Effector memory CD4-positive, alpha-beta T cell (primary cell): ENCODE results near the gene CCDC85C.

Experiments used
- DNase-seq, 3 donors: peaks; one replicate each; pipeline ENCODE4 v3.0.0-alpha.2; 2020
- H3K27ac ChIP-seq: 2 replicates; pipeline ENCODE4 v1.7.0; 2013; ENCODE audit warnings: mild to moderate bottlenecking, low read length, moderate library complexity; ENCODE audit not compliant: insufficient read depth, poor library complexity, severe bottlenecking
- H3K27me3 ChIP-seq: replicated peaks from 2 replicates; pipeline ENCODE4 v1.7.0; 2013; ENCODE audit warnings: mild to moderate bottlenecking, low read length; ENCODE audit not compliant: insufficient read depth, control insufficient read depth, poor library complexity, severe bottlenecking
- H3K36me3 ChIP-seq: 2 replicates; pipeline ENCODE4 v1.7.0; 2013; ENCODE audit warnings: mild to moderate bottlenecking, low read length, moderate library complexity; ENCODE audit not compliant: control insufficient read depth, insufficient read depth
- H3K4me1 ChIP-seq: 2 replicates; pipeline ENCODE4 v1.7.0; 2013; ENCODE audit warnings: low read length, mild to moderate bottlenecking; ENCODE audit not compliant: control insufficient read depth, insufficient read depth, poor library complexity, severe bottlenecking
- H3K4me3 ChIP-seq: 2 replicates; pipeline ENCODE4 v1.7.0; 2013; ENCODE audit warnings: low read length, low read depth, mild to moderate bottlenecking; ENCODE audit not compliant: insufficient read depth, poor library complexity, severe bottlenecking
- H3K9me3 ChIP-seq: 2 replicates; pipeline ENCODE4 v1.7.0; 2013; ENCODE audit warnings: mild to moderate bottlenecking, low read length, moderate library complexity; ENCODE audit not compliant: control insufficient read depth

CCDC85C gene

DNA sequence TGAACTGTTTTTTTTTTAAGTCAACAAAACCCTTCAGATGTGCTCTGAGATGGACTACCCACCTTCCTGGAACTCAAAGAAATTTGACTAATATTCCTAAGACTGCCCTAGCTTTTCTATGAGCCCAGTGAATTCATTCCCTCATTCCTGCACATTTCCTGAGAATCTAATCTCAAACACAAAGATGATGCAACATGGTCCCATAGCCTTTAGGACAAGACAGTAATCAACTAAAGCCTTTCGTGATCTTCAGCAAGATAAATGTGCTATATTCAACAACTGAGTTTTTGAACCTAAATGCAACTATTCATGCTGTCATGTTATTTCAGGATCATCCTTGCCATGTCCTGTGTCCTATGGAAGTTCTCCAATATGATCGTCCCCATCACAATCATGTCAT lies 128.3 kb downstream of the CCDC85C start:
- Histone ChIP-seq H3K4me3 (no peak overlapping the region), H3K9me3 (no peaks in the 10 kb centered on the region), H3K27me3 (no peaks in the 10 kb centered on the region), H3K27ac (no peak overlapping the region), H3K4me1 (peaks cover 12% of the 10 kb centered on the region), H3K36me3 (no peaks in the 10 kb centered on the region)
- no peak for DNase-seq

- H3K9me3 ChIP-seq = no peaks in the 10 kb centered on the region
- H3K4me1 ChIP-seq = peaks cover 12% of the 10 kb centered on the region
- no peaks in the 10 kb centered on the region for H3K36me3 ChIP-seq
- DNase-seq = no peak
- no peaks in the 10 kb centered on the region for H3K27me3 ChIP-seq
- no peak overlapping the region for H3K27ac ChIP-seq
- H3K4me3 ChIP-seq = no peak overlapping the region
These were observed 128.8 kb downstream of the CCDC85C start for GRCh38 chr14:99475179-99475578.

- no peaks in the 10 kb centered on the region for H3K4me1 ChIP-seq
- H3K4me3 ChIP-seq = no peak overlapping the region
- H3K27me3 ChIP-seq = no peaks in the 10 kb centered on the region
- H3K9me3 ChIP-seq = no peaks in the 10 kb centered on the region
- no peaks in the 10 kb centered on the region for H3K36me3 ChIP-seq
- no peak overlapping the region for H3K27ac ChIP-seq
- DNase-seq = no peak
These were observed 130.5 kb downstream of the CCDC85C start for GRCh38 chr14:99473458-99473857.

GRCh38 chr14:99472937-99473336 lies 131.1 kb downstream of the CCDC85C start:
- DNase-seq = no peak
- Histone ChIP-seq H3K9me3 (no peaks in the 10 kb centered on the region), H3K27ac (no peak overlapping the region), H3K27me3 (no peaks in the 10 kb centered on the region), H3K4me3 (no peak overlapping the region), H3K36me3 (no peaks in the 10 kb centered on the region), H3K4me1 (no peaks in the 10 kb centered on the region)

GRCh38 chr14:99471731-99472130 lies 132.3 kb downstream of the CCDC85C start:
- no peak overlapping the region for H3K27ac ChIP-seq
- no peaks in the 10 kb centered on the region for H3K9me3 ChIP-seq
- no peaks in the 10 kb centered on the region for H3K4me1 ChIP-seq
- H3K36me3 ChIP-seq = no peaks in the 10 kb centered on the region
- no peaks in the 10 kb centered on the region for H3K27me3 ChIP-seq
- no peak for DNase-seq
- H3K4me3 ChIP-seq = no peak overlapping the region

- H3K4me3 ChIP-seq = no peak overlapping the region
- DNase-seq = no peak
- no peaks in the 10 kb centered on the region for H3K9me3 ChIP-seq
- no peak overlapping the region for H3K27ac ChIP-seq
- H3K36me3 ChIP-seq = peaks cover 16% of the 10 kb centered on the region
- H3K4me1 ChIP-seq = no peaks in the 10 kb centered on the region
- H3K27me3 ChIP-seq = no peaks in the 10 kb centered on the region
These were observed 135.0 kb downstream of the CCDC85C start for GRCh38 chr14:99468836-99469592.

GRCh38 chr14:99468081-99468480 lies 135.9 kb downstream of the CCDC85C start:
- no peak overlapping the region for H3K4me3 ChIP-seq
- no peaks in the 10 kb centered on the region for H3K4me1 ChIP-seq
- H3K27me3 ChIP-seq = no peaks in the 10 kb centered on the region
- H3K27ac ChIP-seq = no peak overlapping the region
- no peak for DNase-seq
- peaks cover 26% of the 10 kb centered on the region for H3K36me3 ChIP-seq
- no peaks in the 10 kb centered on the region for H3K9me3 ChIP-seq

DNA sequence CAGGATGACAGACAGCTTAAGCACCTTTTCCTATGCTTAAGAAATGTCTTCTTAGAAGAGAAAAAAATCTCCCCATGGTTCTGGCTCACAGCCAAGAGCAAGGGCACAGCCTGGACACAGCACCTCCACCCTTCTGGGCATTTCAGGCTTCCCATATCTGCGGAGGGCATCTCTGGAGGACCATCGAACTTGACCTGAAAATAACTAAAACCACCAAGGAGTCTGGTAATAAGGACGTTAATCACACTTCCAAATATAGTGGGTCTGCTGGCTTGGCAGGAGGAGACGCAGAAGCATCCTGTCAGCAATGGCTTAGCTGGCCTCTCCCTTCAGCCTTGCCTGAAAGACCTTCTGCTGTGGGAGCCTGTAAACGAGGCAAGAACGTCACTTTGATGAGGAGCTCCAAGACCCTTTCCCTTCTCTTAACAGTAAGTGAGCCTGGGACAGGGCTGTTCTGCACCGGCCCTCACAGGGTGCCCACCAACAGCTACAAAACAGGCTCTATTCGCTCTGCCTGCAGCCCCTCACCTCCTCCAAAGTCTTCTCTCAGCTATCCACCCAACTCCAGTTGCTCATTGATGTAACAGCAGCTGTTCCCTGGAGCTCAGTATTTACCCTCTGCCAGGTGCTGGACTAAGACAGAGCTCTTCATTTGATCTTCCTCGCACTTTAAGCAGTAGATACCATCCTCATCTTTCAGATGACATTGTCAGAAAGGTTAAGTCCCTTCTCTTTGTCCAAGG lies 136.5 kb downstream of the CCDC85C start:
- H3K36me3 ChIP-seq = peaks cover 32% of the 10 kb centered on the region
- H3K4me1 ChIP-seq = no peaks in the 10 kb centered on the region
- H3K4me3 ChIP-seq = no peak overlapping the region
- no peak overlapping the region for H3K27ac ChIP-seq
- DNase-seq = no peak
- H3K27me3 ChIP-seq = no peaks in the 10 kb centered on the region
- H3K9me3 ChIP-seq = no peaks in the 10 kb centered on the region

DNA sequence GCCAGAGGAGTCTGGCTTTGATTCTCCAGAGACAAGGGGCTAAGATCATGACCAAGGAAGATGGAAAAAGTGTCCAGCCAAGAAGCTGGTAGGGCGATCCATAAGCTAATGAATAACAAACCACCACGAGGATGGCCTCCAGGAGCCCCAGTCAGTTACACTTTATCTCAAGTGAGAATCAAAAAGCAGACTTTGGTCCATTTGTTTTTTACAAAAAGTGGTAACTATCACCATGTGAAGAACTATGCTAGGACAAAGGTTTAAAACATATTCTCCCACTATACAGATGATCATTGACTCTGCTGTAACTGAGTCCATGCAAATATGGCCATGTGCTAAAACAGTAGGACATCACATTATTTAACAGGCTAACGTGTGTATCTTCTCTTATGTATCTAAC lies 137.2 kb downstream of the CCDC85C start:
- no peak for DNase-seq
- peaks cover 39% of the 10 kb centered on the region for H3K36me3 ChIP-seq
- no peak overlapping the region for H3K4me3 ChIP-seq
- H3K9me3 ChIP-seq = no peaks in the 10 kb centered on the region
- H3K27ac ChIP-seq = no peak overlapping the region
- H3K27me3 ChIP-seq = no peaks in the 10 kb centered on the region
- no peaks in the 10 kb centered on the region for H3K4me1 ChIP-seq

DNA sequence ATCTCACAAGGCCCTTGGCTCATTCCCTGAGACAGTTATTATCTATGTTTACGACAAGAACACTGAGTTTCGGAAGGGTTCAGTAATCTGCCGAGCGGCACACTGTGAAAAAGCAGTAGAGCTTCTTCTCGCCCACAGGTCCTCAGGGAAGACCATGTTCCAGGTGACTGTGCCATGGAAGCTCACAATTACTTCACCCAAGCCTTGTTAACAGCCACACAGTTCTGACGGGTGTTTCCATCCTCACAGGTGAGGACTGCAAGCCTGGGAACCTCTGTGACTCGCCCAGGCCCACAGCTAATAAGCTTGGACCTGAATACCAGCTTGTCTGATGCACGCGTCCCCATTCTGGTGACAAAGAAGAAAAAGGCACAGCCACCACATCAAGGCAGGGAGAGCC lies 138.7 kb downstream of the CCDC85C start:
- H3K27ac ChIP-seq = no peak overlapping the region
- H3K9me3 ChIP-seq = no peaks in the 10 kb centered on the region
- peaks cover 53% of the 10 kb centered on the region for H3K36me3 ChIP-seq
- no peak for DNase-seq
- no peak overlapping the region for H3K4me3 ChIP-seq
- H3K4me1 ChIP-seq = no peaks in the 10 kb centered on the region
- no peaks in the 10 kb centered on the region for H3K27me3 ChIP-seq
